Chondrocyte (in vitro differentiated cells): Measurements from ENCODE around the gene C10orf120. TPM values are rescaled to one million over a fixed set of nuclear protein-coding genes. Genes with fewer than 3 reads are reported as not detected.

Experiments used
- DNase-seq: peaks from one replicate; pipeline ENCODE4 v3.0.0; 2021; ENCODE audit warnings: mixed read lengths, low spot score
- H3K27ac Mint-ChIP-seq: one replicate; pipeline ENCODE4 v1.8.0; 2021; ENCODE audit warnings: mild to moderate bottlenecking, moderate library complexity, mixed read lengths; ENCODE audit not compliant: unreplicated experiment
- H3K27me3 Mint-ChIP-seq: 2 replicates; pipeline ENCODE4 v1.8.0; 2021; ENCODE audit warnings: low read depth, mixed read lengths
- H3K36me3 Mint-ChIP-seq: 2 replicates; pipeline ENCODE4 v1.8.0; 2021; ENCODE audit warnings: low read depth, mixed read lengths
- H3K4me1 Mint-ChIP-seq: 2 replicates; pipeline ENCODE4 v1.8.0; 2021; ENCODE audit warnings: low read depth, mild to moderate bottlenecking, mixed read lengths
- H3K4me3 Mint-ChIP-seq: one replicate; pipeline ENCODE4 v1.8.0; 2021; ENCODE audit warnings: mild to moderate bottlenecking, moderate library complexity, mixed read lengths; ENCODE audit not compliant: unreplicated experiment
- H3K9me3 Mint-ChIP-seq: 2 replicates; pipeline ENCODE4 v1.8.0; 2021; ENCODE audit warnings: low read depth, mixed read lengths
- CTCF ChIP-seq: fragments of 200-600 bp; sonication (generic); IDR thresholded peaks from 2 replicates; pipeline ENCODE4 v1.5.0; 2021; ENCODE audit warnings: antibody characterized with exemption, mild to moderate bottlenecking, moderate library complexity
- total RNA-seq: library from RNA; stranded (reverse); gene quantifications from 3 replicates; pipeline ENCODE4 v1.2.1, GENCODE V29; 2021

The C10orf120 gene
- total RNA-seq, 1 donor from 2014 or later = not detected

GRCh38 chr10:122738031-122738430 lies 38.4 kb upstream of the C10orf120 start:
- no peaks in the 10 kb centered on the region for H3K36me3 Mint-ChIP-seq
- DNase-seq = no peak
- H3K4me1 Mint-ChIP-seq = no peaks in the 10 kb centered on the region
- H3K27me3 Mint-ChIP-seq = peaks cover 14% of the 10 kb centered on the region
- no peak overlapping the region for H3K27ac Mint-ChIP-seq
- no peak for TF ChIP-seq CTCF
- no peak overlapping the region for H3K4me3 Mint-ChIP-seq
- H3K9me3 Mint-ChIP-seq = no peaks in the 10 kb centered on the region

GRCh38 chr10:122733931-122734665 lies 34.5 kb upstream of the C10orf120 start:
- DNase-seq = no peak
- no peaks in the 10 kb centered on the region for H3K4me1 Mint-ChIP-seq
- no peak overlapping the region for H3K27ac Mint-ChIP-seq
- peaks cover 30% of the 10 kb centered on the region for H3K27me3 Mint-ChIP-seq
- H3K4me3 Mint-ChIP-seq = no peak overlapping the region
- TF ChIP-seq CTCF = no peak
- no peaks in the 10 kb centered on the region for H3K36me3 Mint-ChIP-seq
- no peaks in the 10 kb centered on the region for H3K9me3 Mint-ChIP-seq

GRCh38 chr10:122733443-122733842 lies 33.8 kb upstream of the C10orf120 start:
- TF ChIP-seq CTCF = no peak
- no peak overlapping the region for H3K27ac Mint-ChIP-seq
- H3K4me3 Mint-ChIP-seq = no peak overlapping the region
- no peaks in the 10 kb centered on the region for H3K4me1 Mint-ChIP-seq
- H3K9me3 Mint-ChIP-seq = no peaks in the 10 kb centered on the region
- peaks cover 27% of the 10 kb centered on the region for H3K27me3 Mint-ChIP-seq
- no peak for DNase-seq
- no peaks in the 10 kb centered on the region for H3K36me3 Mint-ChIP-seq

DNA sequence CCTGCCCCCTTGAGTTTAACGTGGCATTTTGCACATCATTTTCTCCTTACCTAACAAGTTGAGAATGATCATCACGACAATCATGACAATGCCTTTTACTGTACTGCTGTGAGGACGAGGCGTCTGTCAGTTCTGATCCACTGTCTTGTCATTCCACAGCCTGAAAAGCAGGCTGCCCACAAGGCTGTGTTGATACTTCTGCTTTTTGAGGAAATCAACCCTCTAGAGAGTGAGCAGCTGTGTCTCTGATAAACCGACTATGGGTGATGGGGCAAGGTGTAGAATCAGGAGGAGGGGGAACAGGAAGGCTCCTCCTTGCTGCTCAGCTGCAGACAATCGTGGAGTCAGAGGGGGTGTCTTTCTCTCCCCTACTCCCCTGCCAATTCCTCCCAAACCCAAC lies 30.6 kb upstream of the C10orf120 start:
- Mint-ChIP-seq H3K4me3 (no peak overlapping the region), H3K27me3 (peaks cover 23% of the 10 kb centered on the region), H3K27ac (no peak overlapping the region), H3K9me3 (no peaks in the 10 kb centered on the region), H3K4me1 (no peaks in the 10 kb centered on the region), H3K36me3 (no peaks in the 10 kb centered on the region)
- DNase-seq = no peak
- no peak for TF ChIP-seq CTCF

DNA sequence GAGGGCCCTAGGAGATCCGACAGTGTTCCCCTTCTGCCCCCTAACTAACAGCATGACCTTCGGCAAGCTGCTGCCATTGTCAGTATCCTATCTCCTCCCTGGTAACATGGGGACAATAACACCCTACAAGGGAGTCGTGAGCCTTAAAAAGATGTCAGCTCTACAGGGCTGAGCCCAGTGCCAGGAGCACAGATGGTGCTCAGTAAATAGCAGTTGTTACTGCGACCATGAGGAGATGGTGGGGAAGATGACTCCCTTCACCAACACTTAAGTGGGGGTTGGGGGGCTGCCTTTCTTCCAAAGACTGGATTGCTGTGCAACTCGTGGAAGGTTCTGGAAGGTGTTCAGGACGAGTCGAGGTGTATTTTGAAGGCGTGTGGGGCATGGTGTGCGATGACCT lies 29.5 kb upstream of the C10orf120 start:
- TF ChIP-seq CTCF = no peak
- Mint-ChIP-seq H3K27me3 (peaks cover 23% of the 10 kb centered on the region), H3K9me3 (no peaks in the 10 kb centered on the region), H3K27ac (no peak overlapping the region), H3K36me3 (no peaks in the 10 kb centered on the region), H3K4me1 (no peaks in the 10 kb centered on the region), H3K4me3 (no peak overlapping the region)
- no peak for DNase-seq
